HEK293 (cell line): ENCODE results near the gene PSMD6.

ENCODE experiments used
- CTCF ChIA-PET: fragments of 350-600 bp; formaldehyde crosslinking; extraction: SDS; loops from one replicate; lab custom pipeline; 2021; ENCODE audit warnings: antibody characterized with exemption; lab: Yijun Ruan, JAX
- POLR2A ChIA-PET: fragments of 300-600 bp; formaldehyde crosslinking; extraction: SDS; loops from one replicate; lab custom pipeline; 2020; ENCODE audit warnings: antibody characterized with exemption, inconsistent platforms; lab: Yijun Ruan, JAX
- H3K27ac ChIP-seq: fragments of 200-500 bp; sonication (Bioruptor generic); 2 replicates; pipeline ENCODE4 v1.5.1; 2014; ENCODE audit warnings: low read depth, low read length, control low read depth, inconsistent platforms; ENCODE audit errors: extremely low read depth
- H3K36me3 ChIP-seq, 2 experiments: fragments of 200-500 bp in 1 of 2; sonication (Bioruptor generic) in 1 of 2; 1 replicate in 1 of 2; 2 replicates in 1 of 2; pipeline ENCODE4 v1.5.1; 2014 to 2017; ENCODE audit warnings: inconsistent platforms in 2 of 2, low read length in 2 of 2; ENCODE audit not compliant: control insufficient read depth in 2 of 2, insufficient read depth in 1 of 2
- H3K4me1 ChIP-seq: fragments of 200-500 bp; sonication (Bioruptor generic); 2 replicates; pipeline ENCODE4 v1.5.1; 2014; ENCODE audit warnings: mild to moderate bottlenecking, low read length, inconsistent platforms; ENCODE audit not compliant: control insufficient read depth, insufficient read depth
- H3K4me3 ChIP-seq: 2 replicates; pipeline ENCODE4 v1.5.1; 2011; ENCODE audit warnings: low read depth, mild to moderate bottlenecking, control low read depth, low read length, moderate library complexity
- H3K9me3 ChIP-seq: fragments of 200-500 bp; sonication (Bioruptor generic); 2 replicates; pipeline ENCODE4 v1.5.1; 2014; ENCODE audit warnings: low read depth, low read length, inconsistent platforms; ENCODE audit not compliant: control insufficient read depth, insufficient read depth
- FEZF1 ChIP-seq: fragments of 450-650 bp; formaldehyde crosslinking; IDR thresholded peaks from 2 replicates; pipeline ENCODE4 v1.5.1; 2016; ENCODE audit warnings: missing biosample characterization, missing genetic modification characterization
- GFI1B ChIP-seq: fragments of 450-650 bp; formaldehyde crosslinking; IDR thresholded peaks from 2 replicates; pipeline ENCODE4 v1.5.1; 2016; ENCODE audit warnings: missing biosample characterization, missing genetic modification characterization
- GLIS1 ChIP-seq: fragments of 450-650 bp; formaldehyde crosslinking; IDR thresholded peaks from 2 replicates; pipeline ENCODE4 v1.5.1; 2016; ENCODE audit warnings: missing biosample characterization, missing genetic modification characterization
- REPIN1 ChIP-seq: fragments of 450-650 bp; formaldehyde crosslinking; IDR thresholded peaks from 2 replicates; pipeline ENCODE4 v1.5.1; 2017; ENCODE audit warnings: missing biosample characterization, missing genetic modification characterization, low read depth
- SP7 ChIP-seq: fragments of 450-650 bp; formaldehyde crosslinking; IDR thresholded peaks from 2 replicates; pipeline ENCODE4 v1.5.1; 2016; ENCODE audit warnings: missing biosample characterization, missing genetic modification characterization
- TRIM28 ChIP-seq: IDR thresholded peaks from 2 replicates; pipeline ENCODE4 v1.6.1; 2011; ENCODE audit warnings: low read length, control low read depth, borderline replicate concordance
- ZBTB17 ChIP-seq: fragments of 450-650 bp; formaldehyde crosslinking; IDR thresholded peaks from 2 replicates; pipeline ENCODE4 v1.5.1; 2016; ENCODE audit warnings: missing biosample characterization, missing genetic modification characterization
- ZFP3 ChIP-seq: fragments of 450-650 bp; formaldehyde crosslinking; IDR thresholded peaks from 2 replicates; pipeline ENCODE4 v1.5.1; 2016; ENCODE audit warnings: low read depth, missing biosample characterization, missing genetic modification characterization
- ZNF23 ChIP-seq: fragments of 450-650 bp; formaldehyde crosslinking; IDR thresholded peaks from 2 replicates; pipeline ENCODE4 v1.5.1; 2016; ENCODE audit warnings: missing biosample characterization, missing genetic modification characterization, borderline replicate concordance
- ZNF341 ChIP-seq: fragments of 450-650 bp; formaldehyde crosslinking; IDR thresholded peaks from 2 replicates; pipeline ENCODE4; 2016; ENCODE audit warnings: low read depth, missing biosample characterization, missing genetic modification characterization
- ZNF391 ChIP-seq: fragments of 450-650 bp; formaldehyde crosslinking; IDR thresholded peaks from 2 replicates; pipeline ENCODE4 v1.5.1; 2016; ENCODE audit warnings: low read depth, missing biosample characterization, missing genetic modification characterization, borderline replicate concordance
- ZNF473 ChIP-seq: fragments of 450-650 bp; formaldehyde crosslinking; IDR thresholded peaks from 2 replicates; pipeline ENCODE4 v1.5.1; 2017; ENCODE audit warnings: missing biosample characterization, missing genetic modification characterization
- ZNF600 ChIP-seq: fragments of 450-650 bp; formaldehyde crosslinking; IDR thresholded peaks from 2 replicates; pipeline ENCODE4 v1.5.1; 2016; ENCODE audit warnings: missing biosample characterization, missing genetic modification characterization
- ZNF626 ChIP-seq: fragments of 450-650 bp; sonication (Bioruptor Pico); formaldehyde crosslinking; IDR thresholded peaks from 2 replicates; pipeline ENCODE4 v1.5.1; 2018; ENCODE audit warnings: missing biosample characterization, missing genetic modification characterization, inconsistent platforms
- TF ChIP-seq, protein P1 (sequence below): fragments of 450-650 bp; formaldehyde crosslinking; IDR thresholded peaks from 2 replicates; pipeline ENCODE4 v1.5.1; 2017; ENCODE audit warnings: missing biosample characterization, missing genetic modification characterization
- TF ChIP-seq, protein P2 (sequence below): fragments of 450-650 bp; formaldehyde crosslinking; conservative IDR thresholded peaks from 2 replicates; pipeline ENCODE4 v1.5.1; 2016; ENCODE audit warnings: low read depth, missing biosample characterization, missing genetic modification characterization
- TF ChIP-seq, protein P3 (sequence below): fragments of 450-650 bp; formaldehyde crosslinking; IDR thresholded peaks from 2 replicates; pipeline ENCODE4 v1.5.1; 2016; ENCODE audit warnings: missing biosample characterization, missing genetic modification characterization, low read depth

PSMD6 gene

DNA sequence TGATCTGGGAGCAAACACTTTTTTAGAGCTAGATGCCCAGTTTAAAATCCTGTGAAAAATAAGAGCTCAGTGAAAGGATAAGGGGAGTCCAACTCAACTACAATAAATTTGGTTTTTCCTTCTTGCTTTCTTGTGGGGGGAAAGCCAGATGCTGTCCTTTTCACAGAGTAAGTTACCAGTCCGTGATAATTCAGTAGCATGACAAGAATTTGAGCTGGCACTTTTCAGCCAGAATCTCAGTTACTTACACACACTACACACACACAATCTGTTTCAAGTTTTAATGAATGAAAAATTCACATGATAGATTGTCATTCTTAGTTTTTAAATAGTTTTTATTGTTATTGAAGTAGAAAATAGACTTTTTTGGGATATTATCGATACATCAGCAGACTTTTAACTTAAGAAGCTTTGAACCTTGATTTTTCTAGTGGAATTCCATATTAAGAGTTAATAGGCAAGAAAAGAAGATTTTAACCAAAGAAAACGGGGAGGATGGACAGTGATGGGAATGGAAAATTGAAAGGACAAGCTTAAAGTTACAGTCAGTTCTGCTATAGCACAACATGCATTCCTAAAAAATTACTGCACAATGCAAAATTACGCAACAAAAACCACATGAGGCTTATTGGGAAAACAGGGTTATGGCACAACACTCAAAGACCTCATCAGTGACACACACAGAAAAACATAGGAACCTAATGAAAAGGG is 47.0 kb downstream of the PSMD6 start:
- Histone ChIP-seq H3K4me3 (no peak overlapping the region), H3K36me3 (peaks cover 0 to 21% of the 10 kb centered on the region in 2 experiments; a peak in 1 of 3 replicates), H3K4me1 (peaks cover 14% of the 10 kb centered on the region), H3K9me3 (no peaks in the 10 kb centered on the region), H3K27ac (no peak overlapping the region)
- POLR2A ChIA-PET, result no interaction called here
- TF ChIP-seq GLIS1 (tag by site-specific recombination) (no peak), ZNF391 (no peak), ZNF600 (tag by site-specific recombination) (0 out of 2 replicates have a peak, but pooled peaks have one; percentile 31), ZNF473 (tag by site-specific recombination) (no peak), ZNF23 (tag by site-specific recombination) (no peak), SP7 (no peak), ZNF341 (tag by site-specific recombination) (peak; percentile 51; the same call in 1 of the 2 replicates)
- TF ChIP-seq, protein P1, sequence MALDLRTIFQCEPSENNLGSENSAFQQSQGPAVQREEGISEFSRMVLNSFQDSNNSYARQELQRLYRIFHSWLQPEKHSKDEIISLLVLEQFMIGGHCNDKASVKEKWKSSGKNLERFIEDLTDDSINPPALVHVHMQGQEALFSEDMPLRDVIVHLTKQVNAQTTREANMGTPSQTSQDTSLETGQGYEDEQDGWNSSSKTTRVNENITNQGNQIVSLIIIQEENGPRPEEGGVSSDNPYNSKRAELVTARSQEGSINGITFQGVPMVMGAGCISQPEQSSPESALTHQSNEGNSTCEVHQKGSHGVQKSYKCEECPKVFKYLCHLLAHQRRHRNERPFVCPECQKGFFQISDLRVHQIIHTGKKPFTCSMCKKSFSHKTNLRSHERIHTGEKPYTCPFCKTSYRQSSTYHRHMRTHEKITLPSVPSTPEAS (tag by site-specific recombination), result no peak
- CTCF ChIA-PET, result interaction anchor here (1.2 to 3.0 kb wide), 3 partner anchors 14 to 67 kb away, joined by 3 to 12 read pairs (median 3); no protein-coding TSS in a partner anchor

DNA sequence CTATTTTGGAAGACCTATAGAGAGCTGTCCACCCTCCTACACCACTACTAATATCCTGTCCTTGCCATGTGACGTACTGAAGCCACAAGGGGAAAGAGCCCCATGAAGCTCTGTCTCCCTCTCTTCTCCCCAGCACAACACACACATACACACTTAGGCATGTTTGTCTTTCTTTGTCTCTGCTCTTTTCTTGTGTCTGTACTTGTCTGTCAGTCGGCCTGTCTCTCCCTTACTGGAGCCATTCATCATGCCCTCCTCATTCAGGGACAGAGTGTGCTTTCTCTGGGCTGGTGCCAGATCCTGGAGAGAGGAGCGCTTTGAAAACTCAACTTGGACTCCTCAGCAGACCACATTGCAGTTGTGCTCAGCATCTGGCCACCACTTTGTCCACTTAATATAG is 47.6 kb downstream of the PSMD6 start:
- CTCF ChIA-PET, result interaction anchor here (0.5 to 3.0 kb wide), 3 partner anchors 14 to 731 kb away, joined by 3 to 12 read pairs (median 4); no protein-coding TSS in a partner anchor
- H3K36me3 ChIP-seq, result peaks cover 0 to 15% of the 10 kb centered on the region in 2 experiments; a peak in 1 of 3 replicates
- H3K27ac ChIP-seq, result no peak overlapping the region
- no peaks in the 10 kb centered on the region for H3K9me3 ChIP-seq
- POLR2A ChIA-PET, result no interaction called here
- peaks cover 16% of the 10 kb centered on the region for H3K4me1 ChIP-seq
- TF ChIP-seq ZBTB17 (peak; percentile 24; the same call in 1 of the 2 replicates), FEZF1 (tag by site-specific recombination) (peak; percentile 76), GFI1B (tag by site-specific recombination) (no peak)
- H3K4me3 ChIP-seq, result no peak overlapping the region

DNA sequence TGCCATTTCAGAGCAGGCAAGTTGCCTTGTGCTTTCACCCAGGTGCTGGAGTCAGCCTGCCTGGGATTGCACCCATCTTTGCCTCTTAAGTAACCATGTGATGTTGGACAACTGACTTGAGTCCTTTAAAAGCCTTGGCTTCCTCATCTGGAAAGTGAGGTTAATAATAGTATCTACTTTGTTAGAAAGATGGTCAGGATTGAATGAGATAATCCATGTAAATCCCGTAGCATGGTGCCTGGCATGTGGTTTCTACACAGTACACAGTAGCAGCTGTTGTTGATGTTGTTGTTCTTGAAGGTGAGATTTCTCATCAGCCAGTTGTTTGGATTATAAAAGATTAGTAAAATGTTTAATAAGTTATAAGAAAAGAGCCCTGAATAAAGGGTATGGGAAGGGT is 48.8 kb downstream of the PSMD6 start:
- peaks cover 18% of the 10 kb centered on the region for H3K4me1 ChIP-seq
- no peak for TF ChIP-seq ZNF626
- no peak for TF ChIP-seq REPIN1 (tag by site-specific recombination)
- TF ChIP-seq TRIM28, result no peak
- H3K4me3 ChIP-seq, result no peak overlapping the region
- H3K27ac ChIP-seq, result no peak overlapping the region
- no peaks in the 10 kb centered on the region for H3K9me3 ChIP-seq
- ChIA-PET POLR2A (no interaction called here), CTCF (interaction anchor here (0.9 kb wide), 1 partner anchor 13 kb away, joined by 4 read pairs; no protein-coding TSS in a partner anchor)
- H3K36me3 ChIP-seq, result peaks cover 0 to 4% of the 10 kb centered on the region in 2 experiments; a peak in 1 of 3 replicates

DNA sequence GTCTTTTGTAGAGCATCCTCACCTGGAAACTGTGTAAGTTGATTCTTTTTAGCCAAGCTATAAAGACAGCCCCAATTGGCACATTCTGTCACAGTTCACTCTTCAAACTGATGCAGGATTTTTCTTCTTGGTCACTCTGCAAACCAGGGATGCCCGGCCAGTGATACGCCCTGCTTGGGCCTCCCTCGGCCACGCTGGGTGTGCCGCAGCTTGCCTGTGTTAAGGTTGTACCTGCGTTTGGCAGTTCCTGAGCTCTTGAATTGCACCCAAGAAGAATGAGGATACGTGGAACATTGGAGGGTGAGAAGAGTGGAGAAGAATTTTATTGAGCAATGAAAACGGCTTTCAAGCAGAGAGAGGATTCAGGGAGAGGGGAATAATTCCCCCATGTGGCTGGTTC is 49.9 kb downstream of the PSMD6 start:
- H3K9me3 ChIP-seq, result no peaks in the 10 kb centered on the region
- peaks cover 28% of the 10 kb centered on the region for H3K4me1 ChIP-seq
- CTCF ChIA-PET, result interaction anchor here (0.8 kb wide), 1 partner anchor 12 kb away, joined by 3 read pairs; no protein-coding TSS in a partner anchor
- no peak overlapping the region for H3K27ac ChIP-seq
- H3K36me3 ChIP-seq, result peaks cover 0 to 4% of the 10 kb centered on the region in 2 experiments; a peak in 1 of 3 replicates
- H3K4me3 ChIP-seq, result no peak overlapping the region
- POLR2A ChIA-PET, result no interaction called here
- no peak for TF ChIP-seq ZFP3
- TF ChIP-seq, protein P2, sequence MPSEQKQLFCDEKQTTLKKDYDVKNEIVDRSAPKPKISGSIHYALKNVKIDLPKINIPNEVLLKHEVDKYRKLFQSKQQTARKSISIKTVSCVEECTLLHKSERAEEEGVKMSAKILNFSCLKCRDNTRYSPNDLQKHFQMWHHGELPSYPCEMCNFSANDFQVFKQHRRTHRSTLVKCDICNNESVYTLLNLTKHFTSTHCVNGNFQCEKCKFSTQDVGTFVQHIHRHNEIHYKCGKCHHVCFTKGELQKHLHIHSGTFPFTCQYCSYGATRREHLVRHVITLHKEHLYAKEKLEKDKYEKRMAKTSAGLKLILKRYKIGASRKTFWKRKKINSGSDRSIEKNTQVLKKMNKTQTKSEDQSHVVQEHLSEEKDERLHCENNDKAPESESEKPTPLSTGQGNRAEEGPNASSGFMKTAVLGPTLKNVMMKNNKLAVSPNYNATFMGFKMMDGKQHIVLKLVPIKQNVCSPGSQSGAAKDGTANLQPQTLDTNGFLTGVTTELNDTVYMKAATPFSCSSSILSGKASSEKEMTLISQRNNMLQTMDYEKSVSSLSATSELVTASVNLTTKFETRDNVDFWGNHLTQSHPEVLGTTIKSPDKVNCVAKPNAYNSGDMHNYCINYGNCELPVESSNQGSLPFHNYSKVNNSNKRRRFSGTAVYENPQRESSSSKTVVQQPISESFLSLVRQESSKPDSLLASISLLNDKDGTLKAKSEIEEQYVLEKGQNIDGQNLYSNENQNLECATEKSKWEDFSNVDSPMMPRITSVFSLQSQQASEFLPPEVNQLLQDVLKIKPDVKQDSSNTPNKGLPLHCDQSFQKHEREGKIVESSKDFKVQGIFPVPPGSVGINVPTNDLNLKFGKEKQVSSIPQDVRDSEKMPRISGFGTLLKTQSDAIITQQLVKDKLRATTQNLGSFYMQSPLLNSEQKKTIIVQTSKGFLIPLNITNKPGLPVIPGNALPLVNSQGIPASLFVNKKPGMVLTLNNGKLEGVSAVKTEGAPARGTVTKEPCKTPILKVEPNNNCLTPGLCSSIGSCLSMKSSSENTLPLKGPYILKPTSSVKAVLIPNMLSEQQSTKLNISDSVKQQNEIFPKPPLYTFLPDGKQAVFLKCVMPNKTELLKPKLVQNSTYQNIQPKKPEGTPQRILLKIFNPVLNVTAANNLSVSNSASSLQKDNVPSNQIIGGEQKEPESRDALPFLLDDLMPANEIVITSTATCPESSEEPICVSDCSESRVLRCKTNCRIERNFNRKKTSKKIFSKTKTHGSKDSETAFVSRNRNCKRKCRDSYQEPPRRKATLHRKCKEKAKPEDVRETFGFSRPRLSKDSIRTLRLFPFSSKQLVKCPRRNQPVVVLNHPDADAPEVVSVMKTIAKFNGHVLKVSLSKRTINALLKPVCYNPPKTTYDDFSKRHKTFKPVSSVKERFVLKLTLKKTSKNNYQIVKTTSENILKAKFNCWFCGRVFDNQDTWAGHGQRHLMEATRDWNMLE, result no peak
- TF ChIP-seq, protein P3, sequence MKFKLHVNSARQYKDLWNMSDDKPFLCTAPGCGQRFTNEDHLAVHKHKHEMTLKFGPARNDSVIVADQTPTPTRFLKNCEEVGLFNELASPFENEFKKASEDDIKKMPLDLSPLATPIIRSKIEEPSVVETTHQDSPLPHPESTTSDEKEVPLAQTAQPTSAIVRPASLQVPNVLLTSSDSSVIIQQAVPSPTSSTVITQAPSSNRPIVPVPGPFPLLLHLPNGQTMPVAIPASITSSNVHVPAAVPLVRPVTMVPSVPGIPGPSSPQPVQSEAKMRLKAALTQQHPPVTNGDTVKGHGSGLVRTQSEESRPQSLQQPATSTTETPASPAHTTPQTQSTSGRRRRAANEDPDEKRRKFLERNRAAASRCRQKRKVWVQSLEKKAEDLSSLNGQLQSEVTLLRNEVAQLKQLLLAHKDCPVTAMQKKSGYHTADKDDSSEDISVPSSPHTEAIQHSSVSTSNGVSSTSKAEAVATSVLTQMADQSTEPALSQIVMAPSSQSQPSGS (tag by site-specific recombination), result no peak
- no peak for TF ChIP-seq SP7
- TF ChIP-seq, all 188 proteins: peak for 0
